CD4-positive, alpha-beta T cell treated with Interleukin-2 at 100 ng/mL for 4 hours (primary cell): Measurements from ENCODE around the gene CHRM2.

ENCODE experiments used
- DNase-seq: peaks from one replicate; pipeline ENCODE4 v3.0.0-alpha.2; 2020; ENCODE audit warnings: low spot score

CHRM2 gene

DNA sequence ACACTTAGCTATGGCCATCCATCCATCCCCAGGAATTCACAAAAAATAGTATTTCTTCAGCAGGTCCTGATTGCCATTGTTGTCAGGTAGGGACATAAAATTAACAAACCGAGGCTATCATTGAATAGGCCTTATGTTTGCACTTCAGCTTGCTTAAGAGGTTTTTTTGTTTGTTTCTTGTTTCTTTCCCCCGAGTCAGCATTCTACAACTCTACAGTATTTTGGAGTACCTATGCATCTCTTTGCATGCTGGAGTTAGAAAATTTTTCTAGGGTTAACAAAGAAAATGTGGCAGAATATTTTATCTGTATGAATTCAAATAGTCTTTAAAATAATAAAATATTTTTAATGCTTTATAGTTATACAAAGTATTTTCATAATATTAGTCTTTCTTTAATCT lies 26.3 kb downstream of the CHRM2 start:
- DNase-seq: no peak

DNA sequence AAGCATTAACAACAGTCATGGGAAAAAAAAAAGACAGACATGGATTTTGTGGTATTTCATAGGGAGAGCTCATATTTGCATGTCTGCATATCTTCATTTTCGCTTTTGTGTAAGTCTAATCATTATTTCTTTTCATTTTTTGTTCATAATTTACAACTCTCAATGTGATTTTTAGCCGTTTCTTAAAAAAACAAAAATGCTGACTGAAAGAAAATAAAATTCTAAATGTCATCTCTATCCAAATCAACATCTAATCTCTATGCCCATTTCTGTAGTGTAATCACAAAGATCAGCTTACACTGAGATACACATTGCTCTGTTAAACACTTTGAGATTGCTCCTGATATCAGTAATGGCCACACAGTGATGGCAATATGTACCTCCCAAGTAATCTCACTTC lies 29.2 kb downstream of the CHRM2 start:
- no peak for DNase-seq

GRCh38 chr7:136900005-136900404 lies 31.6 kb downstream of the CHRM2 start:
- no peak for DNase-seq

- no peak for DNase-seq
Measured at GRCh38 chr7:136910771-136911170, 42.3 kb downstream of the CHRM2 start.

GRCh38 chr7:136911344-136911743 lies 42.9 kb downstream of the CHRM2 start:
- DNase-seq: no peak

GRCh38 chr7:136912339-136912738 lies 43.9 kb downstream of the CHRM2 start:
- DNase-seq: no peak

- DNase-seq: no peak
Measured at GRCh38 chr7:136914016-136914415, 45.6 kb downstream of the CHRM2 start.

DNA sequence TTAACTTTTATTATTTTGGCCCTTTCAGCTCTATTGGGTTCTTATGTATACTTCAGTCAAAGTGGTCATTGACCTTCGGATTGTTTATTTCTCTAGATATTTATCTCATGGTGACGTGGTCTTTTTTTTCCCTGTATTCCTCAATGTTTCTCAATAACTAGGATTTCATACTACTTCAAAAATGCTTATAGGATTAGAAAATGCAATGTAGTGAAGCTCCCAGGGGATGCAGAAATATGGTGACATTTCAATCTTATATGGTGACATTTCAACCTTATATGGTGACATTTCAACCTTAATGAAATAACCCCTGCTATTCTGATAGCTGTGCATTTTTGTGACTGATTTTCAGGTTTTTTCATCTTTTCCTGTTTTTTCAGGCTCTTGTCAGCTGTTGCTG lies 51.4 kb downstream of the CHRM2 start:
- no peak for DNase-seq

- no peak for DNase-seq
Measured at GRCh38 chr7:136923111-136923667, 54.7 kb downstream of the CHRM2 start.

GRCh38 chr7:136925044-136925443 lies 56.6 kb downstream of the CHRM2 start:
- no peak for DNase-seq

GRCh38 chr7:136925556-136925955 lies 57.1 kb downstream of the CHRM2 start:
- no peak for DNase-seq

DNA sequence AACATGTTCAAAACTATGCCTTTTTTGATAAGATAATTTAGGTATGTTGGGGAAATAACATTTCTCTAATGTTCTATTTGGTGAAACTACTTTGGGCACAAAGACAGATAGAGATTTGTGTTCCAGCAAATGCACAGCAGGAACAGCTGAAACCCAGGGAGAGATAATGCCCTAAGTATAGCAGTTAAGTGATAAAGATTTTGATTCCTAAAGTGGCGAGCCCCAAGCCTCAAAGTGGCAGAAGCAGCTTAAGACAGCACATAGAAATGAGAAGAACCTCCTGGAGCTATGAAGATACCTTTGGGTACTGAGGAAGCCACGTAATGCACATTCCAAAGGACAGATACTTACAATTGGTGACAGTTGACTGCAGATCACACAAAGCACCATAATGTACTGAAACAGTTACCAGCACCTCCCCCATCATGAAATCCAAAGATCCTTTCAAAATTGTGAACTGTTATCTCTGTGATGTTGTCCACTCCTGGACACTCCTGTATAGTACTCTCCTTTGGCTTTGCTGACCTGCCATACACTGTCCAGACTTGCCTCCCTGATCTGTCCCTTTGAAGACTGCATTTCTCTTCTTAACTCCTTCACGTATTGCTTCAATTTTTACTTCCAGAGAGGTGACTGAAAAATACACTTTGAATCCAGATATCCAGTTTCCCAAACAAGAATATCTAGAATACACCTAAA lies 62.9 kb downstream of the CHRM2 start:
- no peak for DNase-seq

DNA sequence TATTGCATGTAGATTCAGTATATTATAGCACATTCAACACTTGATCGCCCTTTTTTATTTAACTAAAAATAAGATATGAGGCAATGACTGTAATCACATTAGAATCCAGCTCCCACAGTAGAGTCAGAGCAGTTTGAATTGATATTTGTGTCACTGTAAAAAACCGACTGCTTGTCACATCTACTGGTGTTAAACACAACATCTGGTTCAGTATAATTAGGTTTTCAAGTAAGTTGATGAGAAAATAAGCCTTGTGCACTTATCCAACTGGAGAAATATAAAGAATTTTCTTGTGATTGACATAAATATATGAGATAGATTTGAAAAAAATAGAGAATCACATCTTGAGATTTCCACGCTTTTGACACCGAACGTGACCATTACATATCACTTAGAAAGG lies 69.0 kb downstream of the CHRM2 start:
- DNase-seq: no peak

DNA sequence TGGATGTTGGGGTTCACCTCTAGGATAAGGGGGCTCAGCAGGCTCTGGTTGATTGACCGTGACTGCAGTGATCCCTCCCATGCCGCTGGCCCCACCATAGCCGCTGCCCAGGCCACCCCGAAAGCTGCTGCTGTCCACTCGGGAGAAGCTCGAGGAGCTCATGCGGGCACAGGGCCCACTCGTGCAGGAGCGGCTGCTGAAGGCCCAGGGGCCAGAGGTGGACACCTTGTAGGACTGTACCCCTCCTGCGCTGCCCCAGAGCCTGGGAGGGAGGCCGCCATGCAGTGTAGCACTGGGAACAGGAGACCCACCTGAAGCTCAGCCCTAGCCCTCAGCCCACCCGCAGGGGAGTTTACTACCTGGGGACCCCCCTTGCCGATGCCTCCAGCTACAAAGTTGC lies 70.0 kb downstream of the CHRM2 start:
- no peak for DNase-seq

DNA sequence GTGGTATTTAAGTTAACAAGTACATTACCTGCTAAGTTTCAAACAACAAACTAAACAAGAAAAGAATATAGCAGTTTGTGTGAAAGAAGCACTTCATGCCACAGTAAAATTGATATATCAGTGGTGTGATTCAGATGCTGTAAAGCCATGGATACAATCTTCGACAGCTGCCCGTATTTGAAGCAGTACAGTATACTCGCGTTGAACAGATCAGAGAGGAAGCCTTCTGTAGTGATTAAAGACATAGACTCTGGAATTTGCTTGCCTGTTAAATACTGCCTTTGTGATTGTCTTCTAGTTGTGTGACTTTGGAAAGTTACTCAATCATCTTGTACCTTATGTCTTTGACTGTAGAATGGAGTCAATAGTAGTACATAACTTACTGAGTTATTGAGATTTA lies 71.7 kb downstream of the CHRM2 start:
- no peak for DNase-seq

DNA sequence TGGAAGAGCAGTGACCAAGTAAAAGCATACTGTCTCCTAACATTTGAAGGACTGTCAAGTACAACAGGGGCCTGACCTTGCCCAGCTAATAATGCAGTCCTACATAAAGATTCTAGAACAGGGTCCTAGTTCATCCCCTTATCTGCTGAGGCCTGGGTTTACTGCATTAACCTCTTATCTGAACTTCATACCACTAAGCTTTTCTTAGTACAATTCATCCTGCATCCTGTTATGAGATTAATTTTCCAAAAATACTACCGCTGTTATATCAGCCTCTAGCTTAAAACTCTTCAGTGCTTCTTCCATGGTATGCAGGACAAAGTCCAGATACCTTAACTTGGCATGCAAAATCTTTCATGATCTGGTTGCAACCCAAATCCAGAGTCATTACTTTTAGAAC lies 72.5 kb downstream of the CHRM2 start:
- DNase-seq: no peak

DNA sequence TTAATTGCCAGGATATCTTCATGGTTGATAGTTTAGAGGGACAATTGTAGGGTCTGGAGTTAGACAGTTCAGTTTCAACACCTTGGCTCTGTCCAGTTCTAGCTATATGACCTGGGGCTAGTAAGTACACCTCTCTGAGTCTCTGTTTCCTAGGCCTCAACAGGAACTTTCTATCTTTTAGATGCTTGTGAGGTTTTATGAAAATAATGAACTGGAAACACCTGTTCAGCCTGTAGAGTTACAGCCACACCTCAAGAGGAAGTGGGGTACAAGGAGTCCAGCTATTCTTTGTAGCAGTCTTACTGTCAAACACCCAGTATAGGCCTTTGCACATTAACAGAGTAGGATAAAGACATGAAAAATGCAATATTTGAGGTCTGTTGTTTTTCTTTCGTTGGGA lies 73.4 kb downstream of the CHRM2 start:
- DNase-seq: no peak

DNA sequence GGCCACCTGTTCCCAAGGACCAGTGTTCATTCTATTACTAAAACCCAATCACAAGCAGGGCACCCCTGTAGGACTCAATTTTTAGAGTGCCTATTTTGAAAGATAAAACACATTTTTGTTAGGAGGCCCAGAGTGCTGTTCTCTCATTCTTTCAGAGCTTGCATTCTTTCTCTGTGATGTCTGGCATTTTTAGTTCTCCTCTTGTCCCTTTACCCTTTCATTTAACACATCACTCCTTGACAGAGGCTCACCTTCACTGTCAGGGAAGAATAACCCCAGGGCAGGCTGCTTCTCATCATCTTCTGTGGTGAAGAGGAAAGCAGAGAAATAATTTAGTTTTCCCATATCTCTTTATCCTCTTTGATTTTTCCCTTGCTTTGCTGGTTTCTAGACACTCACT lies 73.9 kb downstream of the CHRM2 start:
- no peak for DNase-seq

- no peak for DNase-seq
Measured at GRCh38 chr7:136942994-136943393, 74.5 kb downstream of the CHRM2 start.

GRCh38 chr7:136947347-136947746 lies 78.9 kb downstream of the CHRM2 start:
- DNase-seq: no peak

GRCh38 chr7:136950331-136950730 lies 81.9 kb downstream of the CHRM2 start:
- DNase-seq: no peak

DNA sequence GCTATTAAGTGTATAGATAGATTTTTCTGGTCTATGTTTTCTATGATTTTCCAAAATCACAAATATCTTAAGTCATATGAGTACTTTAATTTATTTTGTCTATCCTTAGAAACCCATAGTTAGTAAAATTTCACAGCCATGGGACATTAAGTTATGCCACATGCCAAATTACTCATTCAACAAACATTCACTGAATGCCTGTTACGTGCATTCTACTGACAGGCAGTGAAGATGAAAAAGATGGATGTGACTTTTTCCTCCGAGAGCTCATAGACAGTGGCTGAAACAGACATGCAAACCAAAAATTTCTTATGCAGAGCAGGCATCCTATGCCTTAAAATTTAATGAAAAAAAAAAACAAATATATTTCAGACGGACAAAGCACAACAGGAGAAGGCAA lies 84.9 kb downstream of the CHRM2 start:
- no peak for DNase-seq

DNA sequence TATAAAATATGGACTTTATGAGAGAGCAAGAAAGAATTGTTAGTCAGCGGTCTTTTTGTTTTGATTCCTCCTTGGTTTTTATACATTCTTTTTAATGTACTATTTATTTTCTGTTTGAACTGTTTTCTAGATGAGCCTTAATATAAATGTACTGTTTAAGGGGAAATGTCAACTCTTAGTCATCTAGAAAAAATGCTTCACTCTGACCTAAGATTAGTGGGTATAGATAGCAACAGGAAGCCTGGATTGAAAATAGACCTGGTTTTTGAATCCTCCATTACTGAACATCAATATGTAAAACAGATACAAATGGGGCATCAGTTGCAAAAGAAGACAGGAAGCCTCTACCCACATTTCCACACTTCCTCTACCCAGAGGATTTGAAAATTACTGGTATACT lies 87.8 kb downstream of the CHRM2 start:
- DNase-seq: no peak

GRCh38 chr7:136956671-136957070 lies 88.2 kb downstream of the CHRM2 start:
- DNase-seq: no peak
